ENCODE results near the gene TMEM259. TPM values are rescaled to one million over a fixed set of nuclear protein-coding genes. Genes with fewer than 3 reads are reported as not detected.
A peak's percentile ranks its signal among the peaks of the same experiment; 100 is the strongest.
"Not testable (repeated sequence)": the region's sequence is repeated elsewhere in the genome, so short reads cannot be mapped to it uniquely, and the experiment has no call there.

Gene TMEM259
- total and polyA plus RNA-seq, 7 donors = 67.1 to 133 (median 88.8) TPM

- H3K27ac ChIP-seq = peak overlapping the region; percentile 11
- TF ChIP-seq CTCF (IDR thresholded peaks at IDR 0.05) = no peak
- peak overlapping the region; percentile 67 for H3K4me3 ChIP-seq
- H3K9me3 ChIP-seq = no peaks in the 10 kb centered on the region
- intact Hi-C loops (cut with DNase I) = no loop called here
- ATAC-seq (peak in 3 of 4 donors; percentile 2 to 11 (median 11)), DNase-seq (peak in 1 of 2 donors; percentile 50)
- WGBS, 3 donors = 7 to 21% (median 8%) methylated on average over 12 to 16 of the region's 16 CpGs
- H3K36me3 ChIP-seq (ENCODE audit: insufficient read depth in 1 of 2, low read depth in 1 of 2) = peaks cover 0 to 8% of the 10 kb centered on the region in 2 donors
- H3K4me1 ChIP-seq = peaks cover 4% of the 10 kb centered on the region
- peaks cover 0 to 34% (median 16%) of the 10 kb centered on the region in 3 donors for H3K27me3 ChIP-seq (ENCODE audit: insufficient read depth in 3 of 3, low read length in 2 of 3)
These were observed 6.7 kb upstream of the TMEM259 start for GRCh38 chr19:1027650-1028061.

- peak in 1 of 2 donors; percentile 56 for DNase-seq
- peaks cover 4% of the 10 kb centered on the region for H3K4me1 ChIP-seq
- intact Hi-C loops (cut with DNase I) = no loop called here
These were observed 6.1 kb upstream of the TMEM259 start for GRCh38 chr19:1026783-1027649.

GRCh38 chr19:1025960-1026782 is 5.2 kb upstream of the TMEM259 start, which contains the start of gene CNN2:
Gene CNN2, plus strand, starts transcription at chr19:1026608. Its CDS starts 54 bp downstream, at chr19:1026662.
- ATAC-seq = peak; percentile 53 to 72 (median 66)
- no peaks in the 10 kb centered on the region for H3K9me3 ChIP-seq
- peak within 1 kb of the TSS; percentile 67 for H3K4me3 ChIP-seq
- peak within 1 kb of the TSS; percentile 68 for H3K27ac ChIP-seq
- intact Hi-C loops (cut with DNase I) = no loop called here
- H3K36me3 ChIP-seq (ENCODE audit: insufficient read depth in 1 of 2, low read depth in 1 of 2) = no peaks in the 10 kb centered on the region
- 5 to 9% (median 8%) methylated on average over 36 to 63 of the region's 63 CpGs for WGBS, 3 donors
- peak; percentile 80 to 83 for DNase-seq
- peaks cover 4% of the 10 kb centered on the region for H3K4me1 ChIP-seq
- H3K27me3 ChIP-seq (ENCODE audit: insufficient read depth in 3 of 3, low read length in 2 of 3) = peaks cover 0 to 34% (median 16%) of the 10 kb centered on the region in 3 donors
- TF ChIP-seq CTCF (IDR thresholded peaks at IDR 0.05) = no peak

More at GRCh38 chr19:1026783-1027649, 6.1 kb upstream of the TMEM259 start:
- no peak for TF ChIP-seq CTCF (IDR thresholded peaks at IDR 0.05)
- H3K36me3 ChIP-seq (ENCODE audit: insufficient read depth in 1 of 2, low read depth in 1 of 2) = peaks cover 0 to 2% of the 10 kb centered on the region in 2 donors
- peak in 2 of 4 donors; percentile 3 to 6 for ATAC-seq
- H3K9me3 ChIP-seq = no peaks in the 10 kb centered on the region
- WGBS, 3 donors = 4 to 6% (median 4%) methylated on average over 28 to 36 of the region's 36 CpGs
- H3K4me3 ChIP-seq = peak overlapping the region; percentile 67
- H3K27ac ChIP-seq = peak overlapping the region; percentile 68
- peaks cover 0 to 34% (median 16%) of the 10 kb centered on the region in 3 donors for H3K27me3 ChIP-seq (ENCODE audit: insufficient read depth in 3 of 3, low read length in 2 of 3)

- WGBS, 3 donors = 84 to 87% (median 87%) methylated on average over 6 of the region's 6 CpGs
- H3K4me1 ChIP-seq; DNase-seq; intact Hi-C loops (cut with DNase I); H3K36me3 ChIP-seq (ENCODE audit: insufficient read depth in 1 of 2, low read depth in 1 of 2); H3K27ac ChIP-seq; H3K4me3 ChIP-seq; H3K9me3 ChIP-seq; ATAC-seq: not testable (repeated sequence)
- H3K27me3 ChIP-seq (ENCODE audit: insufficient read depth in 3 of 3, low read length in 2 of 3) = peaks cover 0 to 34% (median 16%) of the 10 kb centered on the region in 3 donors
These were observed 4.2 kb upstream of the TMEM259 start for GRCh38 chr19:1025080-1025479.

GRCh38 chr19:1023883-1024188 is 2.9 kb upstream of the TMEM259 start:
- intact Hi-C loops (cut with DNase I); H3K9me3 ChIP-seq; H3K36me3 ChIP-seq (ENCODE audit: insufficient read depth in 1 of 2, low read depth in 1 of 2); DNase-seq; H3K4me3 ChIP-seq; ATAC-seq; H3K27ac ChIP-seq: not testable (repeated sequence)
- H3K4me1 ChIP-seq = peaks cover 14% of the 10 kb centered on the region
- H3K27me3 ChIP-seq (ENCODE audit: insufficient read depth in 3 of 3, low read length in 2 of 3) = peaks cover 0 to 34% (median 16%) of the 10 kb centered on the region in 3 donors
- WGBS, 3 donors = 78 to 81% (median 81%) methylated on average over 5 of the region's 5 CpGs
